AG04450 (cell line): ENCODE data around the gene UBE2E2. TPM values are rescaled to one million over a fixed set of nuclear protein-coding genes. Genes with fewer than 3 reads are reported as not detected.

Experiments used
- CTCF ChIA-PET: fragments of 300-600, 350-600 bp; formaldehyde crosslinking; extraction: SDS; loops from one replicate; lab custom pipeline; 2022; ENCODE audit warnings: antibody characterized with exemption, inconsistent platforms; lab: Charles Lee
- POLR2A ChIA-PET: fragments of 350-600 bp; formaldehyde crosslinking; extraction: SDS; loops from one replicate; lab custom pipeline; 2021; ENCODE audit warnings: antibody characterized with exemption, inconsistent platforms; lab: Yijun Ruan, JAX
- DNase-seq: peaks from one replicate; pipeline ENCODE4 v3.0.0-alpha.2; 2011; ENCODE audit warnings: low read depth, low spot score
- H3K27ac ChIP-seq: one replicate; pipeline ENCODE4 v1.5.1; 2012; ENCODE audit warnings: low read depth, low read length, control low read depth
- H3K27me3 ChIP-seq: one replicate; pipeline ENCODE4 v1.6.0; 2012; ENCODE audit warnings: low read length; ENCODE audit not compliant: control insufficient read depth, insufficient read depth
- H3K4me3 ChIP-seq: 2 replicates; pipeline ENCODE4 v1.5.1; 2011; ENCODE audit warnings: mild to moderate bottlenecking, low read depth, low read length, control low read depth
- H3K9me3 ChIP-seq: 2 replicates; pipeline ENCODE4 v1.5.1; 2012; ENCODE audit warnings: low read length; ENCODE audit not compliant: control insufficient read depth, insufficient read depth
- polyA plus RNA-seq: library from polyadenylated mRNA; depleted of rRNA; stranded (reverse); fragments of >200 nt; gene quantifications from 2 replicates; pipeline ENCODE4 v1.2.3, GENCODE V29; 2011
- TF ChIP-seq, protein P1 (sequence below): IDR thresholded peaks from 2 replicates; pipeline ENCODE4 v1.5.1; 2011; ENCODE audit warnings: low read depth, low read length, control low read depth, inconsistent platforms

Gene UBE2E2
- polyA plus RNA-seq, 1 experiment, result 43.2 TPM

DNA sequence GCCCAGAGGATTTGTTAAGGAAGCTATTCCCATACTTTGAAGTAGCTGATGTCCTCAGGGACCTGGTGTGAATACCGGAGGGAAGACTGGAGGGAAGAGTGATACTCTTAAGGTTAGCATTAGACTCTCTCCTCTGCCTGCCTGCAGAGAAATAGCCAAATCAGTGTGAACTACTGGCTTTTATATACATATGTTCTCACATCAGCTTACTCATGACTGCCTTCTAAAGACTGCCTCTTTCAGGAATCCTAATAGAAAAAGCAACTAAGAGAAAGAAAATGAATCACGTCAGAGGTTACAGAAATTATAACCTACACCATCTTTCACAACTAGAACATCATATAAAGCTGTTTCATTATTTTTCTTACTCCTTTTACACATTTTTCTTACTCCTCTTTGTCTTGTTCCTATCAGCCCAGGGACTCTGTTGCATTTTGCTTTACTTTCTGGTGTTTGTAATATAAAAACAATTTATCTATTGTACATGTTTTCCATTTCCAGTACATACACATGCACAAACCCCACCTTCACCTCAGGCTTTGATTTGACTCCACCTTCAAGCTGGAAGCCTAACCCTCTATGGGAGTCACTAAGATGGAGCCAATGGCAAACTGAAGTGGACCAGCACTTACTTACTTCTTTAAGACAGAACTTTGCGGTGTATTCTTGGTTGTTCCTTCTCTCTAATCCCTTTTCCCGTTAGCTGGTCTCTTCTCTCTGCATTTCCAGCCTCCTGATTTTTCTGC, 345.0 kb downstream of the UBE2E2 start:
- H3K4me3 ChIP-seq, result no peak overlapping the region
- no peaks in the 10 kb centered on the region for H3K9me3 ChIP-seq
- ChIA-PET CTCF (no interaction called here), POLR2A (no interaction called here)
- no peaks in the 10 kb centered on the region for H3K27me3 ChIP-seq
- H3K27ac ChIP-seq, result no peak overlapping the region
- TF ChIP-seq, protein P1, sequence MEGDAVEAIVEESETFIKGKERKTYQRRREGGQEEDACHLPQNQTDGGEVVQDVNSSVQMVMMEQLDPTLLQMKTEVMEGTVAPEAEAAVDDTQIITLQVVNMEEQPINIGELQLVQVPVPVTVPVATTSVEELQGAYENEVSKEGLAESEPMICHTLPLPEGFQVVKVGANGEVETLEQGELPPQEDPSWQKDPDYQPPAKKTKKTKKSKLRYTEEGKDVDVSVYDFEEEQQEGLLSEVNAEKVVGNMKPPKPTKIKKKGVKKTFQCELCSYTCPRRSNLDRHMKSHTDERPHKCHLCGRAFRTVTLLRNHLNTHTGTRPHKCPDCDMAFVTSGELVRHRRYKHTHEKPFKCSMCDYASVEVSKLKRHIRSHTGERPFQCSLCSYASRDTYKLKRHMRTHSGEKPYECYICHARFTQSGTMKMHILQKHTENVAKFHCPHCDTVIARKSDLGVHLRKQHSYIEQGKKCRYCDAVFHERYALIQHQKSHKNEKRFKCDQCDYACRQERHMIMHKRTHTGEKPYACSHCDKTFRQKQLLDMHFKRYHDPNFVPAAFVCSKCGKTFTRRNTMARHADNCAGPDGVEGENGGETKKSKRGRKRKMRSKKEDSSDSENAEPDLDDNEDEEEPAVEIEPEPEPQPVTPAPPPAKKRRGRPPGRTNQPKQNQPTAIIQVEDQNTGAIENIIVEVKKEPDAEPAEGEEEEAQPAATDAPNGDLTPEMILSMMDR, result no peak
- no peak for DNase-seq

DNA sequence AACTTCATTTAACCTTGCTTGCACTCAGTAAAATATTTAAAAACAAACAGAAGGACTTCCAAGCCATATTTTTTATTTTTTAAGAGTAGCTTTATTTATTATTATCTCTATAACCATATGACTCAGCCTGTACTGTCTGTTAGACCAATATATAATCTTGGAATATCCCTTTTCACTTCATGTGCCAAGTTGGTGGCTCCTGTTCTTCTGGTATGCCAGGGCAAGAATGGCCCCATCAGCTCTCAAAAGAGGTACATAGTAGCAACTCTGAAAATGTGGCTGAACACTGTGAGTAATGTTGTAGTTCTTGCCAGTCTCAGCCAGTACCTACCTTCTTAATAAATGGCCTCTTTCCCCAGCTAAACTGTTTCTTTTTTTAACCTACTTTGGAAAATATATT, 345.6 kb downstream of the UBE2E2 start:
- ChIA-PET POLR2A (no interaction called here), CTCF (no interaction called here)
- Histone ChIP-seq H3K4me3 (no peak overlapping the region), H3K27ac (no peak overlapping the region), H3K27me3 (no peaks in the 10 kb centered on the region), H3K9me3 (no peaks in the 10 kb centered on the region)
- DNase-seq, result no peak
- TF ChIP-seq, protein P1, result no peak

DNA sequence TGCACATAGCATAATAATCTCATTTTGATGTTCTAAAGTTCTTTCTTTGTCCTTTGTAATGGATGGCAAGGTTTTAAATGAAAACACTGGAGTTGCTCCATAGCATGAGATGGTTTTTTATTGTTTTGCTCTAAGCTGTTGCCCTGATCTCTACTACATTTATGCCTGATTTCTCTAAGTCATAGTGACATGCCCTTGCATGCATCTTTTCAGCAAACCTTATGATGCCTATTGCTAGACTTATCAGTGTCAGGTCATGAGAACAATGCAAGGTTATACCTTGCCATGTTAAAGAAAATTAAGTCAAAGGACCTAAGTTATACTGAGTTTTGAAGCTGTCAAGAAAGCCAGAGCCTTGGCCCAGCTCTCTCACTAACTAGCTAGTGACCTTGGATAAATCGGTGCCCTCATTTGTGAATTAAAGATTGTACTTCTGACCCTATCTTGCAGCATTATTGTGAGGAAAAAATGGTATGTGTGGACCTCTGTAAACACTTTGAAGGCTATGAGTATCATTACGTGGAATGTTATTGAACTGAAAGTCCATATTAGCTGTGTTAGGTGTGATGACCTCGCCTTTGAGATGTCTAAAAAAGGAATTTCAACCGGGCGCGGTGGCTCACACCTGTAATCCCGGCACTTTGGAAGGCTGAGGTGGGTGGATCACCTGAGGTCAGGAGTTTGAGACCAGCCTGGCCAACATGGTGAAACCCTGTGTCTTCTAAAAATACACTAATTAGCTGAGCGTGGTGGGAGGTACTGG, 346.2 kb downstream of the UBE2E2 start:
- Histone ChIP-seq H3K4me3 (no peak overlapping the region), H3K9me3 (no peaks in the 10 kb centered on the region), H3K27ac (no peak overlapping the region), H3K27me3 (no peaks in the 10 kb centered on the region)
- POLR2A ChIA-PET, result no interaction called here
- CTCF ChIA-PET, result no interaction called here
- DNase-seq, result no peak
- TF ChIP-seq, protein P1, result no peak

DNA sequence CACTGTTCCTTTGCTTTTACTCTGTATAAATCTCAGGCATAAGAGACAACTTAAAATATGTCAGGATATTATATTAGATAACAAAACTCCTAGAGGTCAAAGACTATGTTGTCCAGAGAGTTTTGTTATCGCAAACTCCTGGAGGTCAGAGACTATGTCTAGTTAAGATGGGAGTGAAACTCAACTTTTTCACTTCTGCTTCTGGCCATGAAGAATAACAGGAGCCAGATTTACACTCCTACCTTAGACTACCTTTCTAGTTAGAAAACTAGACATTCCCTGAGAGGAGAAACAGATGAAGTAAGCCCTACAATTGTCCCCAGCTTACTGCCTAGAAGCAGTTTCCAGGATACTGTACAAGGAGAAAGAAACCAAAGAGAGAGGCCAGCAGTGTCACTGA, 347.3 kb downstream of the UBE2E2 start:
- ChIA-PET CTCF (no interaction called here), POLR2A (no interaction called here)
- no peak overlapping the region for H3K27ac ChIP-seq
- H3K27me3 ChIP-seq, result no peaks in the 10 kb centered on the region
- TF ChIP-seq, protein P1, result no peak
- DNase-seq, result no peak
- H3K9me3 ChIP-seq, result no peaks in the 10 kb centered on the region
- H3K4me3 ChIP-seq, result no peak overlapping the region

DNA sequence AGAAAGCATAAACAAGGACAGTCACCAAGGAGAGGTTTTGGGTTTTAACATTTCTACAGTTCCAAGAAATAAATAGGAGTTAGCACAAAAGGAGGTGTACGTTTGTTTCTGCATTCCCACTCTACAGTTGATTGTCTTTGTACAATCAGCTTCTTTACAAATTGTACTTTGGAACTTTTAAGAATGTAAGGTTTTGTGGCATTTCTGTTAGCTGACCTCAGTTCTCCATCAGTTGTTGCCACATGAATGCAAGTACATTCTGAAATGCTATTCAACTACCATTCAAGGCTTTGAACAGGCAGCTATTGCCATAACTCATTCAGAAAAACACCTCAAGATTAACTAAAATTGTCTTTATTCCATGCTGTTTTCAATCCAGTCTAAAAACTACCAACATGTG, 349.4 kb downstream of the UBE2E2 start:
- H3K4me3 ChIP-seq, result no peak overlapping the region
- no peak for DNase-seq
- POLR2A ChIA-PET, result no interaction called here
- TF ChIP-seq, protein P1, result no peak
- no peak overlapping the region for H3K27ac ChIP-seq
- CTCF ChIA-PET, result interaction anchor here (0.6 kb wide), 1 partner anchor 14 kb away, joined by 3 read pairs; no protein-coding TSS in a partner anchor
- no peaks in the 10 kb centered on the region for H3K27me3 ChIP-seq
- H3K9me3 ChIP-seq, result no peaks in the 10 kb centered on the region
